Pancreas (tissue), 10 donors: ENCODE measurements around the gene OVOL2. TPM values are rescaled to one million over a fixed set of nuclear protein-coding genes. Genes with fewer than 3 reads are reported as not detected.
"Not testable (repeated sequence)": the region's sequence is repeated elsewhere in the genome, so short reads cannot be mapped to it uniquely, and the experiment has no call there.

Source experiments
- ATAC-seq, 4 donors: fragments of 200-7000 bp; cut with Tn5 transposase; one replicate each; pipeline versions ENCODE4 v1.8.0 to v1.9.1; 2020; ENCODE audit warnings: mild to moderate bottlenecking in 4 of 4, moderate library complexity in 4 of 4
- DNase-seq, 6 donors: peaks; one replicate each; pipeline ENCODE4 v3.0.0-alpha.2; 2020
- FAIRE-seq: peaks from 2 replicates; lab custom pipeline; 2012; peaks lifted over from hg19 to GRCh38; lab: Jason Lieb, UNC
- H3K27ac ChIP-seq, 4 donors: fragments of 200-600 bp; sonication (generic); 1 replicate in 3 of 4; 2 replicates in 1 of 4; pipeline versions ENCODE4 v1.5.0 to v1.8.0; 2020
- H3K27me3 ChIP-seq, 4 donors: fragments of 200-600 bp; one replicate each; pipeline ENCODE4 v1.8.0; 2021
- H3K36me3 ChIP-seq, 3 donors: fragments of 200-600 bp; sonication (generic) in 1 of 3; one replicate each; pipeline versions ENCODE4 v1.5.0 to v1.8.0; 2020 to 2021
- H3K4me1 ChIP-seq, 3 donors: fragments of 200-600 bp; one replicate each; pipeline ENCODE4 v1.8.0; 2021
- H3K4me3 ChIP-seq, 4 donors: fragments of 200-600 bp; sonication (generic) in 2 of 4; one replicate each; pipeline versions ENCODE4 v1.5.0 to v1.8.0; 2020 to 2021
- H3K9me3 ChIP-seq, 4 donors: fragments of 200-600 bp; one replicate each; pipeline ENCODE4 v1.8.0; 2021
- CTCF ChIP-seq, 4 donors: fragments of 200-600 bp; sonication (generic) in 3 of 4; IDR thresholded peaks; one replicate each; pipeline versions ENCODE4 v1.5.0 to v1.8.0; 2021; ENCODE audit warnings: antibody characterized with exemption in 4 of 4
- WGBS, 2 donors: extraction: QIAGEN DNeasy Blood & Tissue Kit; methylation state at CpG; one replicate each; pipeline ENCODE4 v1.1.7; 2013; 5-methylcytosine and 5-hydroxymethylcytosine counted together
- intact Hi-C, 3 donors: fragments of 100-400 bp; cut with DNase I; formaldehyde crosslinking; loops; one replicate each; pipeline versions ENCODE4 v1.11.1 to v1.14.2; 2022
- polyA plus RNA-seq, 2 donors: library from polyadenylated mRNA; stranded (reverse); fragments of 200-250 nt; gene quantifications; one replicate each; pipeline ENCODE4 v1.2.3, GENCODE V29; 2013
- total RNA-seq, 6 donors: library from RNA; stranded (reverse); fragmentation: NEBNext Ultra II Directional in 4 of 6; extraction: Animal tissue kit (Norgen Biotek cat#: 25700) in 4 of 6; gene quantifications; one replicate each; pipeline versions ENCODE4 v1.2.1 to v1.2.4, GENCODE V29; 2021 to 2023
- donor health status: healthy with polysubstance abuse.
- donor health status: DM: no; HTN: no; CAD: no; lungs with moderate emphysema.
- donor health status: DM: no; HTN: no; CAD: no.
- donor health status: control.
- donor health status: control.
- donor health status: Bipolar disorder and iron deficiency.
- donor health status: DM: yes; HTN: yes; CAD: no.
- donor health status: DM: no; HTN: no; CAD: no.
- donor health status: DM: no; HTN: no; CAD: no.
- donor health status: DM: yes; HTN: yes; CAD: no.

The OVOL2 gene
- total and polyA plus RNA-seq, 8 donors: 4.2 to 7.9 (median 4.9) TPM

- no peak for FAIRE-seq
- no peak overlapping the region for H3K4me3 ChIP-seq
These were observed 29.3 kb upstream of the OVOL2 start for GRCh38 chr20:18087054-18087453.

GRCh38 chr20:18080836-18081235, 23.1 kb upstream of the OVOL2 start:
- 85 to 95% methylated on average over 5 to 9 of the region's 9 CpGs for WGBS, 2 donors
- ATAC-seq, H3K9me3 ChIP-seq, H3K36me3 ChIP-seq, H3K27me3 ChIP-seq, H3K4me3 ChIP-seq, H3K4me1 ChIP-seq, H3K27ac ChIP-seq, FAIRE-seq, intact Hi-C loops, DNase-seq: not testable (repeated sequence)

More at GRCh38 chr20:18087054-18087453, 29.3 kb upstream of the OVOL2 start:
- no peaks in the 10 kb centered on the region for H3K36me3 ChIP-seq
- 59 to 60% methylated on average over 6 of the region's 6 CpGs for WGBS, 2 donors
- ATAC-seq: no peak
- no peaks in the 10 kb centered on the region for H3K9me3 ChIP-seq
- DNase-seq: no peak
- intact Hi-C loops: no loop called here
- H3K27me3 ChIP-seq: no peaks in the 10 kb centered on the region
- no peak for TF ChIP-seq CTCF (IDR thresholded peaks at IDR 0.05)
- H3K27ac ChIP-seq: no peak overlapping the region
- H3K4me1 ChIP-seq: no peaks in the 10 kb centered on the region

- FAIRE-seq (no peak), ATAC-seq (no peak), DNase-seq (no peak)
- H3K36me3 ChIP-seq: no peaks in the 10 kb centered on the region
- H3K9me3 ChIP-seq: no peaks in the 10 kb centered on the region
- H3K4me1 ChIP-seq: no peaks in the 10 kb centered on the region
- TF ChIP-seq CTCF (IDR thresholded peaks at IDR 0.05): no peak
- H3K4me3 ChIP-seq: no peak overlapping the region
- 76 to 83% methylated on average over 10 of the region's 10 CpGs for WGBS, 2 donors
- H3K27ac ChIP-seq: no peak overlapping the region
- no peaks in the 10 kb centered on the region for H3K27me3 ChIP-seq
- intact Hi-C loops: no loop called here
These were observed 22.1 kb upstream of the OVOL2 start for GRCh38 chr20:18079756-18080353.

GRCh38 chr20:18077157-18077556, 19.4 kb upstream of the OVOL2 start:
- Histone ChIP-seq H3K4me1 (no peaks in the 10 kb centered on the region), H3K9me3 (no peaks in the 10 kb centered on the region), H3K4me3 (no peak overlapping the region), H3K36me3 (no peaks in the 10 kb centered on the region), H3K27me3 (no peaks in the 10 kb centered on the region), H3K27ac (no peak overlapping the region)
- intact Hi-C loops: no loop called here
- WGBS, 2 donors: 78 to 81% methylated on average over 4 of the region's 4 CpGs
- ATAC-seq (no peak), DNase-seq (no peak), FAIRE-seq (no peak)
- no peak for TF ChIP-seq CTCF (IDR thresholded peaks at IDR 0.05)

GRCh38 chr20:18072532-18072931, 14.8 kb upstream of the OVOL2 start:
- no peaks in the 10 kb centered on the region for H3K36me3 ChIP-seq
- no peak for TF ChIP-seq CTCF (IDR thresholded peaks at IDR 0.05)
- H3K27me3 ChIP-seq: no peaks in the 10 kb centered on the region
- intact Hi-C loops: no loop called here
- no peak overlapping the region for H3K4me3 ChIP-seq
- no peaks in the 10 kb centered on the region for H3K9me3 ChIP-seq
- WGBS, 2 donors: 75 to 77% methylated on average over 7 of the region's 7 CpGs
- DNase-seq (no peak), ATAC-seq (no peak), FAIRE-seq (no peak)
- H3K27ac ChIP-seq: no peak overlapping the region
- no peaks in the 10 kb centered on the region for H3K4me1 ChIP-seq
